Endothelial cell of umbilical vein (primary cell): ENCODE measurements around the gene TTBK1. TPM values are rescaled to one million over a fixed set of nuclear protein-coding genes. Genes with fewer than 3 reads are reported as not detected.

Experiments used
- BruUV-seq: library from RNA; stranded (reverse); fragments of 400-500 nt; replicated peaks from 2 replicates; lab custom pipeline; 2021; lab: Mats Ljungman, UMichigan
- CTCF ChIA-PET: fragments of 300-600, 350-600 bp; sonication (Branson Sonifier 250); formaldehyde crosslinking; loops from one replicate; lab custom pipeline; 2021; ENCODE audit warnings: antibody characterized with exemption, inconsistent platforms; lab: Charles Lee
- POLR2A ChIA-PET: fragments of 300-600, 350-600 bp; sonication (Branson Sonifier 250); formaldehyde crosslinking; loops from one replicate; lab custom pipeline; 2021; ENCODE audit warnings: antibody characterized with exemption, inconsistent platforms; lab: Charles Lee
- DNase-seq: peaks from one replicate; pipeline ENCODE4 v3.0.0-alpha.2; 2011; ENCODE audit warnings: low read depth, low spot score
- FAIRE-seq: peaks from 2 replicates; lab custom pipeline; 2011; peaks lifted over from hg19 to GRCh38; lab: Jason Lieb, UNC
- H2AFZ ChIP-seq: 2 replicates; pipeline ENCODE4 v1.6.0; 2012; ENCODE audit warnings: low read depth, low read length, control low read depth, inconsistent platforms
- H3K27ac ChIP-seq: 2 replicates; pipeline ENCODE4 v1.5.1; 2011; ENCODE audit warnings: low read depth, mild to moderate bottlenecking, control low read depth, low read length, moderate library complexity; ENCODE audit not compliant: insufficient read depth
- H3K27me3 ChIP-seq, 2 experiments: 2 replicates each; pipeline versions ENCODE4 v1.6.0 to v1.6.1; 2011; ENCODE audit warnings: low read length in 2 of 2, mixed read lengths in 1 of 2; ENCODE audit not compliant: control insufficient read depth in 2 of 2, insufficient read depth in 2 of 2
- H3K36me3 ChIP-seq, 2 experiments: 2 replicates in 1 of 2; 3 replicates in 1 of 2; pipeline ENCODE4 v1.5.1; 2011; ENCODE audit warnings: low read length in 2 of 2, mild to moderate bottlenecking in 1 of 2, moderate library complexity in 1 of 2; ENCODE audit not compliant: control insufficient read depth in 2 of 2, insufficient read depth in 2 of 2; ENCODE audit errors: extremely low read depth in 1 of 2
- H3K4me1 ChIP-seq: 3 replicates; pipeline ENCODE4 v1.5.1; 2011; ENCODE audit warnings: mild to moderate bottlenecking, low read length; ENCODE audit not compliant: control insufficient read depth, insufficient read depth; ENCODE audit errors: extremely low read depth
- H3K4me2 ChIP-seq: 2 replicates; pipeline ENCODE4 v1.6.1; 2011; ENCODE audit warnings: low read length, control low read depth, mixed read lengths; ENCODE audit not compliant: insufficient read depth
- H3K4me3 ChIP-seq, 3 experiments: fragments of 200-600 bp in 1 of 3; sonication (generic), shearing (Covaris generic) in 1 of 3; replicated peaks in 1 of 3; 2 replicates each; pipeline ENCODE4 v1.5.1; 2011 to 2016; ENCODE audit warnings: control low read depth in 3 of 3, low read length in 3 of 3, mild to moderate bottlenecking in 2 of 3, inconsistent platforms in 1 of 3, low read depth in 1 of 3, moderate library complexity in 1 of 3; ENCODE audit not compliant: insufficient read depth in 1 of 3
- H3K79me2 ChIP-seq: 2 replicates; pipeline ENCODE4 v1.6.0; 2012; ENCODE audit warnings: low read length, inconsistent platforms; ENCODE audit not compliant: control insufficient read depth, insufficient read depth
- H3K9ac ChIP-seq: replicated peaks from 2 replicates; pipeline ENCODE3; 2011; ENCODE audit warnings: low read length, control low read depth; ENCODE audit not compliant: insufficient read depth; ENCODE audit errors: extremely low read depth
- H3K9me1 ChIP-seq: replicated peaks from 3 replicates; pipeline ENCODE4 v1.6.0; 2011; ENCODE audit warnings: mild to moderate bottlenecking, low read length; ENCODE audit not compliant: control insufficient read depth, insufficient read depth; ENCODE audit errors: extremely low read depth
- H3K9me3 ChIP-seq: replicated peaks from 2 replicates; pipeline ENCODE4 v1.5.1; 2012; ENCODE audit warnings: low read length, inconsistent platforms; ENCODE audit not compliant: control insufficient read depth, insufficient read depth
- H4K20me1 ChIP-seq: replicated peaks from 2 replicates; pipeline ENCODE3; 2011; ENCODE audit warnings: mild to moderate bottlenecking, low read length; ENCODE audit not compliant: control insufficient read depth, insufficient read depth; ENCODE audit errors: extremely low read depth
- CTCF ChIP-seq, 2 donors: IDR thresholded peaks; 1 replicate in 1 of 2; 2 replicates in 1 of 2; pipeline ENCODE4 v1.5.1; 2011; ENCODE audit warnings: low read length in 2 of 2, mild to moderate bottlenecking in 2 of 2, moderate library complexity in 2 of 2, control low read depth in 1 of 2, inconsistent platforms in 1 of 2, low read depth in 1 of 2; ENCODE audit not compliant: insufficient read depth in 1 of 2; ENCODE audit errors: extremely low read depth in 1 of 2
- EZH2 ChIP-seq: IDR thresholded peaks from 2 replicates; pipeline ENCODE4 v1.6.1; 2012; ENCODE audit warnings: borderline replicate concordance, low read depth, mild to moderate bottlenecking, moderate library complexity, low read length, inconsistent platforms; ENCODE audit not compliant: severe bottlenecking
- FOS ChIP-seq: IDR thresholded peaks from 2 replicates; pipeline ENCODE4 v1.6.1; 2011; ENCODE audit warnings: mild to moderate bottlenecking, low read length, moderate library complexity, borderline replicate concordance; ENCODE audit not compliant: insufficient read depth
- GATA2 ChIP-seq: IDR thresholded peaks from 2 replicates; pipeline ENCODE4 v1.7.0; 2011; ENCODE audit warnings: low read depth, mild to moderate bottlenecking, moderate library complexity, mixed read lengths, low read length; ENCODE audit not compliant: insufficient read length, insufficient read depth
- JUN ChIP-seq: IDR thresholded peaks from 2 replicates; pipeline ENCODE4 v1.6.1; 2011; ENCODE audit warnings: borderline replicate concordance, low read depth; ENCODE audit not compliant: insufficient read length, insufficient read depth
- MAX ChIP-seq: IDR thresholded peaks from 2 replicates; pipeline ENCODE4 v1.6.1; 2011; ENCODE audit not compliant: insufficient read depth, insufficient read length
- MYC ChIP-seq: IDR thresholded peaks from one replicate; pipeline ENCODE4 v1.6.1; 2011; ENCODE audit warnings: mild to moderate bottlenecking, low read depth, low read length
- POLR2A ChIP-seq: IDR thresholded peaks from 2 replicates; pipeline ENCODE4 v1.6.1; 2012; ENCODE audit warnings: low read depth, mild to moderate bottlenecking, control low read depth, low read length
- POLR2AphosphoS5 ChIP-seq: IDR thresholded peaks from 2 replicates; pipeline ENCODE4 v1.6.1; 2012; ENCODE audit warnings: low read depth, mild to moderate bottlenecking, control low read depth, low read length, moderate library complexity; ENCODE audit not compliant: insufficient read depth
- dilution Hi-C: fragments of 300-500 bp; cut with MboI; formaldehyde crosslinking; loops from one replicate; pipeline ENCODE4 v1.15.0; 2019; ENCODE audit warnings: low sequenced_read_pairs; ENCODE audit not compliant: extremely low pct_ligation_motif_present
- intact Hi-C: fragments of 100-400 bp; cut with micrococcal nuclease; formaldehyde crosslinking; loops from one replicate; pipeline ENCODE4 v1.10.0; 2022
- polyA plus RNA-seq, 4 experiments: library from polyadenylated mRNA; depleted of rRNA in 3 of 4; stranded (reverse) in 3 of 4; unstranded in 1 of 4; fragments of >200 nt; gene quantifications; 2 replicates each; pipeline versions ENCODE4 v1.2.1 to v1.2.3, GENCODE V29; 2011 to 2012; ENCODE audit warnings: missing spikeins in 1 of 4
- total RNA-seq: library from RNA; stranded (reverse); gene quantifications from 2 replicates; pipeline ENCODE4 v1.2.3, GENCODE V29; 2021

TTBK1 gene
- total and polyA plus RNA-seq, 2 donors (not counting 3 experiments of a cell fraction or from before 2014, with no cell fraction given) = 0.06 TPM; not detected in 1

- ChIA-PET CTCF (interaction anchor here (0.8 to 4.0 kb wide), 4 partner anchors 10 to 230 kb away, joined by 3 to 26 read pairs (median 6); partner anchors contain the start of genes DNPH1 and TJAP1), POLR2A (no interaction called here)
- Histone ChIP-seq H3K79me2 (no peaks in the 10 kb centered on the region), H3K36me3 (no peaks in the 10 kb centered on the region), H2AFZ (peak overlapping the region; percentile 88), H3K4me1 (peaks cover 4% of the 10 kb centered on the region), H3K4me3 (peak overlapping the region; percentile 5 to 44 (median 27)), H4K20me1 (no peaks in the 10 kb centered on the region), H3K27me3 (peaks cover 35 to 51% of the 10 kb centered on the region in 2 experiments), H3K27ac (no peak overlapping the region), H3K4me2 (peak overlapping the region; percentile 50), H3K9me3 (no peaks in the 10 kb centered on the region), H3K9ac (no peak overlapping the region), H3K9me1 (no peaks in the 10 kb centered on the region)
- TF ChIP-seq CTCF (IDR thresholded peaks at IDR 0.05; ENCODE audit: extremely low read depth in 1 of 2, insufficient read depth in 1 of 2, low read depth in 1 of 2, low read length in 2 of 2) = no peak
- BruUV-seq = no TSS peak
- dilution Hi-C loops = no loop called here
- peak; percentile 72 for FAIRE-seq
- DNase-seq = peak; percentile 66
- intact Hi-C loops = loop anchor here (5.0 kb wide), 1 partner anchor 75 kb away; the partner anchor contains the start of gene SRF
Measured at GRCh38 chr6:43247114-43247999, 4.1 kb downstream of the TTBK1 start.

GRCh38 chr6:43248101-43248500 lies 4.8 kb downstream of the TTBK1 start:
- no peak for FAIRE-seq
- H3K9me1 ChIP-seq = no peaks in the 10 kb centered on the region

More at GRCh38 chr6:43248101-43248500, 4.8 kb downstream of the TTBK1 start:
- H3K9me3 ChIP-seq = no peaks in the 10 kb centered on the region
- no peaks in the 10 kb centered on the region for H4K20me1 ChIP-seq
- dilution Hi-C loops (no loop called here), intact Hi-C loops (loop anchor here (5.0 kb wide), 1 partner anchor 76 kb away; the partner anchor contains the start of gene SRF)
- H3K4me1 ChIP-seq = peaks cover 4% of the 10 kb centered on the region
- POLR2A ChIA-PET = no interaction called here
- no peak overlapping the region for H2AFZ ChIP-seq
- DNase-seq = no peak
- TF ChIP-seq CTCF (IDR thresholded peaks at IDR 0.05; ENCODE audit: extremely low read depth in 1 of 2, insufficient read depth in 1 of 2, low read depth in 1 of 2, low read length in 2 of 2) (no peak), GATA2 (no peak), MYC (no peak), JUN (no peak), POLR2A (no peak), POLR2AphosphoS5 (no peak), EZH2 (peak; percentile 4), FOS (no peak), MAX (no peak)
- no peak overlapping the region for H3K4me2 ChIP-seq
- no peaks in the 10 kb centered on the region for H3K79me2 ChIP-seq
- no peaks in the 10 kb centered on the region for H3K36me3 ChIP-seq
- H3K9ac ChIP-seq = no peak overlapping the region
- BruUV-seq = no TSS peak
- H3K4me3 ChIP-seq = no peak overlapping the region
- H3K27me3 ChIP-seq = peaks cover 27 to 44% of the 10 kb centered on the region in 2 experiments
- CTCF ChIA-PET = interaction anchor here (1.5 to 4.0 kb wide), 2 partner anchors 19 to 86 kb away, joined by 3 to 26 read pairs; partner anchors contain the start of gene DNPH1
- H3K27ac ChIP-seq = no peak overlapping the region
